Naive B cell (primary cell): ENCODE data around the gene ATP10A. TPM values are rescaled to one million over a fixed set of nuclear protein-coding genes. Genes with fewer than 3 reads are reported as not detected.
"Not testable (repeated sequence)": the region's sequence is repeated elsewhere in the genome, so short reads cannot be mapped to it uniquely, and the experiment has no call there.

Experiments
- ATAC-seq, 2 donors: fragments of 150-1000 bp; cut with Tn5 transposase; 2 replicates each; pipeline ENCODE4 v1.10.0; 2021; ENCODE audit warnings: low read depth in 2 of 2, mild to moderate bottlenecking in 2 of 2, moderate library complexity in 2 of 2
- DNase-seq: peaks from one replicate; pipeline ENCODE4 v3.0.0; 2022
- H3K27ac Mint-ChIP-seq, 6 donors: one replicate each; pipeline ENCODE4 v1.8.0; 2020 to 2022; ENCODE audit warnings: mild to moderate bottlenecking in 6 of 6, mixed read lengths in 6 of 6, moderate library complexity in 5 of 6, inconsistent platforms in 2 of 6
- H3K27me3 Mint-ChIP-seq, 3 donors: one replicate each; pipeline ENCODE4 v1.8.0; 2021 to 2022; ENCODE audit warnings: mixed read lengths in 3 of 3, mild to moderate bottlenecking in 1 of 3
- H3K36me3 Mint-ChIP-seq, 2 donors: one replicate each; pipeline ENCODE4 v1.8.0; 2020 to 2022; ENCODE audit warnings: mixed read lengths in 2 of 2, inconsistent platforms in 1 of 2, mild to moderate bottlenecking in 1 of 2
- H3K4me1 Mint-ChIP-seq, 3 donors: one replicate each; pipeline ENCODE4 v1.8.0; 2020 to 2022; ENCODE audit warnings: mixed read lengths in 3 of 3, inconsistent platforms in 1 of 3, mild to moderate bottlenecking in 1 of 3, moderate library complexity in 1 of 3
- H3K4me3 Mint-ChIP-seq, 8 donors: one replicate each; pipeline ENCODE4 v1.8.0; 2020 to 2022; ENCODE audit warnings: mild to moderate bottlenecking in 8 of 8, mixed read lengths in 8 of 8, moderate library complexity in 8 of 8, inconsistent platforms in 2 of 8
- H3K9me3 Mint-ChIP-seq, 7 donors: one replicate each; pipeline ENCODE4 v1.8.0; 2020 to 2022; ENCODE audit warnings: mixed read lengths in 7 of 7, mild to moderate bottlenecking in 5 of 7, inconsistent platforms in 2 of 7, moderate library complexity in 1 of 7
- polyA plus RNA-seq, 6 donors: library from polyadenylated mRNA; unstranded; fragments of 300-500 nt; fragmentation: Illumina TruSeq; gene quantifications; one replicate each; pipeline ENCODE4 v1.2.3, GENCODE V29; 2021; ENCODE audit warnings: low read depth in 6 of 6

Gene ATP10A
- polyA plus RNA-seq, 6 donors from 2014 or later = 0.14 to 0.15 TPM; not detected in 4

GRCh38 chr15:25893596-25893995, 30.5 kb upstream of the ATP10A start:
- peak overlapping the region in 2 of 6 donors; percentile 3 to 15 for H3K27ac Mint-ChIP-seq
- peaks cover 18 to 25% (median 21%) of the 10 kb centered on the region in 3 donors for H3K27me3 Mint-ChIP-seq
- DNase-seq (no peak), ATAC-seq (no peak)
- no peaks in the 10 kb centered on the region for H3K36me3 Mint-ChIP-seq
- H3K4me3 Mint-ChIP-seq = no peak overlapping the region
- H3K4me1 Mint-ChIP-seq = no peaks in the 10 kb centered on the region
- H3K9me3 Mint-ChIP-seq = peaks cover 0 to 11% (median 2%) of the 10 kb centered on the region in 7 donors

GRCh38 chr15:25892126-25892525, 29.0 kb upstream of the ATP10A start:
- Mint-ChIP-seq H3K36me3 (no peaks in the 10 kb centered on the region), H3K4me1 (no peaks in the 10 kb centered on the region), H3K4me3 (no peak overlapping the region), H3K9me3 (peaks cover 0 to 11% (median 2%) of the 10 kb centered on the region in 7 donors), H3K27ac (no peak overlapping the region), H3K27me3 (peaks cover 21 to 28% (median 25%) of the 10 kb centered on the region in 3 donors)
- ATAC-seq (no peak), DNase-seq (no peak)

GRCh38 chr15:25891081-25891480, 28.0 kb upstream of the ATP10A start:
- H3K27me3 Mint-ChIP-seq = peaks cover 25 to 26% (median 25%) of the 10 kb centered on the region in 3 donors
- peak overlapping the region in 1 of 6 donors; percentile 15 for H3K27ac Mint-ChIP-seq
- no peaks in the 10 kb centered on the region for H3K4me1 Mint-ChIP-seq
- H3K9me3 Mint-ChIP-seq = peaks cover 0 to 11% (median 2%) of the 10 kb centered on the region in 7 donors
- DNase-seq (no peak), ATAC-seq (no peak)
- no peaks in the 10 kb centered on the region for H3K36me3 Mint-ChIP-seq
- H3K4me3 Mint-ChIP-seq = no peak overlapping the region

GRCh38 chr15:25890529-25890928, 27.4 kb upstream of the ATP10A start:
- Mint-ChIP-seq H3K4me3 (no peak overlapping the region), H3K36me3 (no peaks in the 10 kb centered on the region)

GRCh38 chr15:25887870-25888269, 24.7 kb upstream of the ATP10A start:
- DNase-seq = no peak
- Mint-ChIP-seq H3K27ac (no peak overlapping the region), H3K36me3 (no peaks in the 10 kb centered on the region), H3K4me3 (no peak overlapping the region), H3K9me3 (peaks cover 0 to 2% (median 0%) of the 10 kb centered on the region in 7 donors), H3K4me1 (no peaks in the 10 kb centered on the region), H3K27me3 (peaks cover 14 to 21% (median 19%) of the 10 kb centered on the region in 3 donors)
- no peak for ATAC-seq

More at GRCh38 chr15:25890529-25890928, 27.4 kb upstream of the ATP10A start:
- Mint-ChIP-seq H3K27ac (no peak overlapping the region), H3K4me1 (no peaks in the 10 kb centered on the region), H3K9me3 (peaks cover 0 to 9% (median 2%) of the 10 kb centered on the region in 7 donors), H3K27me3 (peaks cover 25 to 30% (median 28%) of the 10 kb centered on the region in 3 donors)
- ATAC-seq (no peak), DNase-seq (no peak)

- Mint-ChIP-seq H3K9me3 (peaks cover 0 to 4% (median 0%) of the 10 kb centered on the region in 7 donors), H3K4me1 (no peaks in the 10 kb centered on the region), H3K27me3 (peaks cover 13 to 21% (median 14%) of the 10 kb centered on the region in 3 donors), H3K36me3 (no peaks in the 10 kb centered on the region), H3K27ac (no peak overlapping the region), H3K4me3 (no peak overlapping the region)
- ATAC-seq = no peak
- DNase-seq = no peak
Observed at GRCh38 chr15:25886498-25887140, 23.5 kb upstream of the ATP10A start.

GRCh38 chr15:25884370-25884769, 21.2 kb upstream of the ATP10A start:
- Mint-ChIP-seq H3K9me3 (peaks cover 0 to 4% (median 0%) of the 10 kb centered on the region in 7 donors), H3K4me3 (no peak overlapping the region), H3K27ac (no peak overlapping the region), H3K36me3 (no peaks in the 10 kb centered on the region), H3K27me3 (peaks cover 4 to 14% (median 9%) of the 10 kb centered on the region in 3 donors), H3K4me1 (peaks cover 0 to 4% (median 0%) of the 10 kb centered on the region in 3 donors)
- DNase-seq (no peak), ATAC-seq (no peak)

GRCh38 chr15:25883463-25884259, 20.5 kb upstream of the ATP10A start:
- Mint-ChIP-seq H3K27ac (peak overlapping the region in 1 of 6 donors; percentile 68), H3K36me3 (no peaks in the 10 kb centered on the region), H3K4me1 (peaks cover 0 to 4% (median 0%) of the 10 kb centered on the region in 3 donors), H3K27me3 (peaks cover 0 to 14% (median 9%) of the 10 kb centered on the region in 3 donors), H3K4me3 (no peak overlapping the region), H3K9me3 (peaks cover 0 to 4% (median 0%) of the 10 kb centered on the region in 7 donors)
- DNase-seq (no peak), ATAC-seq (no peak)

- H3K27ac Mint-ChIP-seq = no peak overlapping the region
- H3K4me1 Mint-ChIP-seq = peaks cover 0 to 4% (median 0%) of the 10 kb centered on the region in 3 donors
- no peak overlapping the region for H3K4me3 Mint-ChIP-seq
- ATAC-seq (no peak), DNase-seq (no peak)
- peaks cover 0 to 5% (median 0%) of the 10 kb centered on the region in 7 donors for H3K9me3 Mint-ChIP-seq
- H3K27me3 Mint-ChIP-seq = peaks cover 0 to 9% (median 4%) of the 10 kb centered on the region in 3 donors
- H3K36me3 Mint-ChIP-seq = no peaks in the 10 kb centered on the region
Observed at GRCh38 chr15:25882466-25882865, 19.3 kb upstream of the ATP10A start.

- H3K4me1 Mint-ChIP-seq, H3K4me3 Mint-ChIP-seq, H3K36me3 Mint-ChIP-seq, ATAC-seq, H3K27ac Mint-ChIP-seq, H3K9me3 Mint-ChIP-seq, DNase-seq: not testable (repeated sequence)
- peaks cover 0 to 10% (median under 1%) of the 10 kb centered on the region in 3 donors for H3K27me3 Mint-ChIP-seq
Observed at GRCh38 chr15:25880877-25881276, 17.8 kb upstream of the ATP10A start.

- H3K36me3 Mint-ChIP-seq = no peaks in the 10 kb centered on the region
- H3K27ac Mint-ChIP-seq = no peak overlapping the region
- peaks cover 0 to 5% (median 0%) of the 10 kb centered on the region in 7 donors for H3K9me3 Mint-ChIP-seq
- H3K27me3 Mint-ChIP-seq = peaks cover 0 to 8% (median 0%) of the 10 kb centered on the region in 3 donors
- DNase-seq (no peak), ATAC-seq (no peak)
- peaks cover 0 to 4% (median 0%) of the 10 kb centered on the region in 3 donors for H3K4me1 Mint-ChIP-seq
- H3K4me3 Mint-ChIP-seq = no peak overlapping the region
Observed at GRCh38 chr15:25880411-25880810, 17.3 kb upstream of the ATP10A start.

- Mint-ChIP-seq H3K27me3 (peaks cover 0 to 8% (median 0%) of the 10 kb centered on the region in 3 donors), H3K9me3 (peaks cover 0 to 5% (median 0%) of the 10 kb centered on the region in 7 donors), H3K4me1 (peaks cover 0 to 4% (median 0%) of the 10 kb centered on the region in 3 donors), H3K4me3 (no peak overlapping the region), H3K36me3 (no peaks in the 10 kb centered on the region), H3K27ac (no peak overlapping the region)
- ATAC-seq = no peak
- no peak for DNase-seq
Observed at GRCh38 chr15:25879438-25879837, 16.3 kb upstream of the ATP10A start.

- ATAC-seq (no peak), DNase-seq (no peak)
- Mint-ChIP-seq H3K4me1 (peaks cover 0 to 4% (median 0%) of the 10 kb centered on the region in 3 donors), H3K9me3 (peaks cover 0 to 5% (median 0%) of the 10 kb centered on the region in 7 donors), H3K4me3 (no peak overlapping the region), H3K27ac (no peak overlapping the region), H3K36me3 (no peaks in the 10 kb centered on the region), H3K27me3 (peaks cover 0 to 8% (median 0%) of the 10 kb centered on the region in 3 donors)
Observed at GRCh38 chr15:25877681-25878080, 14.6 kb upstream of the ATP10A start.
